Left ventricle myocardium inferior (tissue), 1 donor: ENCODE measurements around the gene KMT2A. TPM values are rescaled to one million over a fixed set of nuclear protein-coding genes. Genes with fewer than 3 reads are reported as not detected.
A peak's percentile ranks its signal among the peaks of the same experiment; 100 is the strongest.

Source experiments
- DNase-seq: peaks from one replicate; pipeline ENCODE4 v3.0.0-alpha.2; 2020
- H3K27ac ChIP-seq: fragments of 200-600 bp; replicated peaks from 2 replicates; pipeline ENCODE4 v1.8.0; 2021
- H3K27me3 ChIP-seq: fragments of 200-600 bp; 2 replicates; pipeline ENCODE4 v1.8.0; 2021; ENCODE audit warnings: low read depth
- H3K36me3 ChIP-seq: fragments of 200-600 bp; 2 replicates; pipeline ENCODE4 v1.8.0; 2021
- H3K4me1 ChIP-seq: fragments of 200-600 bp; 2 replicates; pipeline ENCODE4 v1.8.0; 2021
- H3K4me3 ChIP-seq: fragments of 200-600 bp; 2 replicates; pipeline ENCODE4 v1.8.0; 2021; ENCODE audit warnings: mild to moderate bottlenecking, moderate library complexity
- H3K9me3 ChIP-seq: fragments of 200-600 bp; replicated peaks from 2 replicates; pipeline ENCODE4 v1.8.0; 2021
- CTCF ChIP-seq: fragments of 200-600 bp; IDR thresholded peaks from 2 replicates; pipeline ENCODE4 v1.8.0; 2021; ENCODE audit warnings: antibody characterized with exemption, mild to moderate bottlenecking, borderline replicate concordance
- intact Hi-C: fragments of 100-400 bp; cut with micrococcal nuclease; formaldehyde crosslinking; loops from one replicate; pipeline ENCODE4 v1.11.0; 2022
- total RNA-seq: library from RNA; stranded (reverse); fragmentation: NEBNext Ultra II Directional; extraction: Animal tissue kit (Norgen Biotek cat#: 25700); gene quantifications from one replicate; pipeline ENCODE4 v1.2.1, GENCODE V29; 2021
- donor health status: DM: no; HTN: yes; CAD: no; lungs with severe emphysema.

The KMT2A gene
- total RNA-seq, 1 donor from 2014 or later: 21.0 TPM

- intact Hi-C loops: no loop called here
These were observed 5.3 kb upstream of the KMT2A start for GRCh38 chr11:118430956-118431355.

GRCh38 chr11:118434123-118434552, 2.2 kb upstream of the KMT2A start:
- DNase-seq: no peak
- Histone ChIP-seq H3K36me3 (no peaks in the 10 kb centered on the region), H3K27me3 (no peaks in the 10 kb centered on the region), H3K4me1 (peaks cover 48% of the 10 kb centered on the region), H3K9me3 (no peaks in the 10 kb centered on the region), H3K27ac (no peak overlapping the region), H3K4me3 (peak overlapping the region; percentile 99)
- TF ChIP-seq CTCF: no peak
- intact Hi-C loops: no loop called here

More at GRCh38 chr11:118430956-118431355, 5.3 kb upstream of the KMT2A start:
- Histone ChIP-seq H3K27ac (no peak overlapping the region), H3K27me3 (no peaks in the 10 kb centered on the region), H3K9me3 (no peaks in the 10 kb centered on the region), H3K4me1 (peaks cover 22% of the 10 kb centered on the region), H3K4me3 (no peak overlapping the region), H3K36me3 (no peaks in the 10 kb centered on the region)
- no peak for TF ChIP-seq CTCF
- no peak for DNase-seq

GRCh38 chr11:118434553-118435289, 1.6 kb upstream of the KMT2A start:
- no peak for TF ChIP-seq CTCF
- Histone ChIP-seq H3K27me3 (no peaks in the 10 kb centered on the region), H3K36me3 (no peaks in the 10 kb centered on the region), H3K4me3 (peak overlapping the region; percentile 99), H3K4me1 (peaks cover 54% of the 10 kb centered on the region), H3K27ac (peak overlapping the region; percentile 91), H3K9me3 (no peaks in the 10 kb centered on the region)
- DNase-seq: peak; percentile 19
- intact Hi-C loops: no loop called here

GRCh38 chr11:118435290-118435892, 901 bp upstream of the KMT2A start:
- DNase-seq: peak; percentile 46
- H3K4me1 ChIP-seq: peaks cover 60% of the 10 kb centered on the region

GRCh38 chr11:118436639-118437207, 431 bp downstream of the KMT2A start:
- H3K27ac ChIP-seq: peak overlapping the region; percentile 91
- peaks cover 74% of the 10 kb centered on the region for H3K4me1 ChIP-seq
- no peak for TF ChIP-seq CTCF
- no peak for DNase-seq
- H3K4me3 ChIP-seq: peak overlapping the region; percentile 99
- intact Hi-C loops: no loop called here
- no peaks in the 10 kb centered on the region for H3K27me3 ChIP-seq
- H3K9me3 ChIP-seq: no peaks in the 10 kb centered on the region
- H3K36me3 ChIP-seq: no peaks in the 10 kb centered on the region

More at GRCh38 chr11:118435290-118435892, 901 bp upstream of the KMT2A start:
- Histone ChIP-seq H3K27ac (peak overlapping the region; percentile 91), H3K9me3 (no peaks in the 10 kb centered on the region), H3K4me3 (peak overlapping the region; percentile 99), H3K36me3 (no peaks in the 10 kb centered on the region), H3K27me3 (no peaks in the 10 kb centered on the region)
- TF ChIP-seq CTCF: no peak
- intact Hi-C loops: no loop called here
